ENCODE results near the gene MED9.

Gene MED9

GRCh38 chr17:17519886-17520285, 43.1 kb downstream of the MED9 start:
- no peak for DNase-seq

- DNase-seq = no peak
Measured at GRCh38 chr17:17520599-17521232, 43.9 kb downstream of the MED9 start.

- no peak for DNase-seq
Measured at GRCh38 chr17:17523001-17523730, 46.4 kb downstream of the MED9 start.

- DNase-seq = no peak
Measured at GRCh38 chr17:17523731-17524490, 47.1 kb downstream of the MED9 start.

GRCh38 chr17:17525311-17525710, 48.5 kb downstream of the MED9 start:
- no peak for DNase-seq

- DNase-seq = no peak
Measured at GRCh38 chr17:17525956-17526355, 49.2 kb downstream of the MED9 start.

GRCh38 chr17:17526369-17526768, 49.6 kb downstream of the MED9 start:
- no peak for DNase-seq

- no peak for DNase-seq
Measured at GRCh38 chr17:17527534-17527933, 50.7 kb downstream of the MED9 start.

GRCh38 chr17:17527956-17528500, 51.2 kb downstream of the MED9 start:
- DNase-seq = no peak

GRCh38 chr17:17528696-17529652, 52.2 kb downstream of the MED9 start:
- no peak for DNase-seq

- no peak for DNase-seq
Measured at GRCh38 chr17:17531156-17531555, 54.4 kb downstream of the MED9 start.

- no peak for DNase-seq
Measured at GRCh38 chr17:17532991-17533390, 56.2 kb downstream of the MED9 start.

- DNase-seq = no peak
Measured at GRCh38 chr17:17533901-17534441, 57.2 kb downstream of the MED9 start.

GRCh38 chr17:17535957-17536356, 59.2 kb downstream of the MED9 start:
- no peak for DNase-seq

- DNase-seq = no peak
Measured at GRCh38 chr17:17536702-17537101, 59.9 kb downstream of the MED9 start.

GRCh38 chr17:17537311-17538099, 60.7 kb downstream of the MED9 start:
- no peak for DNase-seq

GRCh38 chr17:17538417-17539391, 61.9 kb downstream of the MED9 start:
- DNase-seq = no peak

- DNase-seq = no peak
Measured at GRCh38 chr17:17539591-17539990, 62.8 kb downstream of the MED9 start.

GRCh38 chr17:17540278-17540906, 63.6 kb downstream of the MED9 start:
- DNase-seq = no peak
